SK-N-SH treated with all-trans-retinoic acid at 6 μM for 48 hours (cell line): Measurements from ENCODE around the gene CCDC146.

Experiments
- PATZ1 ChIP-seq: fragments of 250-450 bp; sonication (Bioruptor Pico); IDR thresholded peaks from 2 replicates; pipeline ENCODE4 v1.8.0; 2020; ENCODE audit warnings: mild to moderate bottlenecking, moderate library complexity, borderline replicate concordance
- SNAI2 ChIP-seq: fragments of 250-450 bp; sonication (Bioruptor Pico); IDR thresholded peaks from 2 replicates; pipeline ENCODE4 v1.5.0; 2020; ENCODE audit warnings: mild to moderate bottlenecking, moderate library complexity
- ZFP30 ChIP-seq: fragments of 450-650 bp; formaldehyde crosslinking; IDR thresholded peaks from 2 replicates; pipeline ENCODE4 v1.5.0; 2022; ENCODE audit warnings: mild to moderate bottlenecking, moderate library complexity
- TF ChIP-seq, protein P1 (sequence below): fragments of 250-450 bp; sonication (Bioruptor Pico); IDR thresholded peaks from 2 replicates; pipeline ENCODE4 v1.5.1; 2020; ENCODE audit warnings: low read depth, mild to moderate bottlenecking, moderate library complexity

- TF ChIP-seq SNAI2 (CRISPR knock-in tag), result no peak
- no peak for TF ChIP-seq ZFP30
- TF ChIP-seq, protein P1, sequence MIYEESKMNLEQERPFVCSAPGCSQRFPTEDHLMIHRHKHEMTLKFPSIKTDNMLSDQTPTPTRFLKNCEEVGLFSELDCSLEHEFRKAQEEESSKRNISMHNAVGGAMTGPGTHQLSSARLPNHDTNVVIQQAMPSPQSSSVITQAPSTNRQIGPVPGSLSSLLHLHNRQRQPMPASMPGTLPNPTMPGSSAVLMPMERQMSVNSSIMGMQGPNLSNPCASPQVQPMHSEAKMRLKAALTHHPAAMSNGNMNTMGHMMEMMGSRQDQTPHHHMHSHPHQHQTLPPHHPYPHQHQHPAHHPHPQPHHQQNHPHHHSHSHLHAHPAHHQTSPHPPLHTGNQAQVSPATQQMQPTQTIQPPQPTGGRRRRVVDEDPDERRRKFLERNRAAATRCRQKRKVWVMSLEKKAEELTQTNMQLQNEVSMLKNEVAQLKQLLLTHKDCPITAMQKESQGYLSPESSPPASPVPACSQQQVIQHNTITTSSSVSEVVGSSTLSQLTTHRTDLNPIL (CRISPR knock-in tag), result no peak
- no peak for TF ChIP-seq PATZ1 (CRISPR knock-in tag)
These were observed 86.0 kb downstream of the CCDC146 start for GRCh38 chr7:77208416-77208815.
